Progenitor cell of endocrine pancreas (in vitro differentiated cells): ENCODE results near the gene IGSF9B. TPM values are rescaled to one million over a fixed set of nuclear protein-coding genes. Genes with fewer than 3 reads are reported as not detected.

Experiments
- DNase-seq: peaks from one replicate; pipeline ENCODE4 v3.0.0; 2021; ENCODE audit warnings: low spot score; ENCODE audit not compliant: unreplicated experiment
- H3K27ac Mint-ChIP-seq: 2 replicates; pipeline ENCODE4 v1.8.0; 2021; ENCODE audit warnings: mild to moderate bottlenecking, moderate library complexity, mixed read lengths
- H3K27me3 Mint-ChIP-seq: 2 replicates; pipeline ENCODE4 v1.8.0; 2021; ENCODE audit warnings: mixed read lengths
- H3K36me3 Mint-ChIP-seq: 2 replicates; pipeline ENCODE4 v1.8.0; 2022; ENCODE audit warnings: mixed read lengths; ENCODE audit not compliant: insufficient read depth
- H3K4me1 Mint-ChIP-seq: 2 replicates; pipeline ENCODE4 v1.8.0; 2021; ENCODE audit warnings: low read depth, mixed read lengths
- H3K4me3 Mint-ChIP-seq: 2 replicates; pipeline ENCODE4 v1.8.0; 2021; ENCODE audit warnings: low read depth, mild to moderate bottlenecking, moderate library complexity, mixed read lengths
- H3K9me3 Mint-ChIP-seq: 2 replicates; pipeline ENCODE4 v1.8.0; 2021; ENCODE audit warnings: low read depth, mixed read lengths
- total RNA-seq: library from RNA; stranded (reverse); gene quantifications from 2 replicates; pipeline ENCODE4 v1.2.1, GENCODE V29; 2021
- TF ChIP-seq, protein P1 (sequence below): fragments of 200-600 bp; sonication (generic); IDR thresholded peaks from one replicate; pipeline ENCODE4 v1.5.0; 2021; ENCODE audit warnings: antibody characterized with exemption, mild to moderate bottlenecking; ENCODE audit not compliant: unreplicated experiment

IGSF9B gene
- total RNA-seq, 1 donor from 2014 or later: 7.8 TPM

DNA sequence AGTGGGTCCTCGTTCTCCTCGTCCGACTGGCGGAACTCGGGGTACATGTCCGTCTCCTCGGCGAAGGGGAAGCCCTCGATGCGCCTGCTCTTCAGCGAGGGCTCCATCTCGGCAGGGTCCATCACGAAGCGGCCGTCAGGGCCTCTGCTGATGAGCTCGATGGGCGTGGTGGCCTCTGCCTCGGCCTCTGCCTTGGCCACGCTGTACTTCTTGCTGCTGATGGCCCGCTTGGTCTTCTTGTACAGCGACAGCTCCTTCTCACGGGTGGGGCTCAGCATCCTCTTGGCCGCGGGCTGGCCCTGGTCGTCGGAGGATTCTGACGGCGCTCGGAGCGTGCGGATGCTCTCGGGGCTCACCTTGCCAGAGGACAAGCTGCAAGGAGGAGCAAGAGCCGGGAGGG, 35.7 kb downstream of the IGSF9B start:
- Mint-ChIP-seq H3K36me3 (peaks cover 2% of the 10 kb centered on the region), H3K4me1 (peaks cover under 1% of the 10 kb centered on the region), H3K27me3 (peaks cover 6% of the 10 kb centered on the region), H3K9me3 (no peaks in the 10 kb centered on the region), H3K4me3 (no peak overlapping the region), H3K27ac (no peak overlapping the region)
- no peak for DNase-seq
- TF ChIP-seq, protein P1, sequence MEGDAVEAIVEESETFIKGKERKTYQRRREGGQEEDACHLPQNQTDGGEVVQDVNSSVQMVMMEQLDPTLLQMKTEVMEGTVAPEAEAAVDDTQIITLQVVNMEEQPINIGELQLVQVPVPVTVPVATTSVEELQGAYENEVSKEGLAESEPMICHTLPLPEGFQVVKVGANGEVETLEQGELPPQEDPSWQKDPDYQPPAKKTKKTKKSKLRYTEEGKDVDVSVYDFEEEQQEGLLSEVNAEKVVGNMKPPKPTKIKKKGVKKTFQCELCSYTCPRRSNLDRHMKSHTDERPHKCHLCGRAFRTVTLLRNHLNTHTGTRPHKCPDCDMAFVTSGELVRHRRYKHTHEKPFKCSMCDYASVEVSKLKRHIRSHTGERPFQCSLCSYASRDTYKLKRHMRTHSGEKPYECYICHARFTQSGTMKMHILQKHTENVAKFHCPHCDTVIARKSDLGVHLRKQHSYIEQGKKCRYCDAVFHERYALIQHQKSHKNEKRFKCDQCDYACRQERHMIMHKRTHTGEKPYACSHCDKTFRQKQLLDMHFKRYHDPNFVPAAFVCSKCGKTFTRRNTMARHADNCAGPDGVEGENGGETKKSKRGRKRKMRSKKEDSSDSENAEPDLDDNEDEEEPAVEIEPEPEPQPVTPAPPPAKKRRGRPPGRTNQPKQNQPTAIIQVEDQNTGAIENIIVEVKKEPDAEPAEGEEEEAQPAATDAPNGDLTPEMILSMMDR: no peak

DNA sequence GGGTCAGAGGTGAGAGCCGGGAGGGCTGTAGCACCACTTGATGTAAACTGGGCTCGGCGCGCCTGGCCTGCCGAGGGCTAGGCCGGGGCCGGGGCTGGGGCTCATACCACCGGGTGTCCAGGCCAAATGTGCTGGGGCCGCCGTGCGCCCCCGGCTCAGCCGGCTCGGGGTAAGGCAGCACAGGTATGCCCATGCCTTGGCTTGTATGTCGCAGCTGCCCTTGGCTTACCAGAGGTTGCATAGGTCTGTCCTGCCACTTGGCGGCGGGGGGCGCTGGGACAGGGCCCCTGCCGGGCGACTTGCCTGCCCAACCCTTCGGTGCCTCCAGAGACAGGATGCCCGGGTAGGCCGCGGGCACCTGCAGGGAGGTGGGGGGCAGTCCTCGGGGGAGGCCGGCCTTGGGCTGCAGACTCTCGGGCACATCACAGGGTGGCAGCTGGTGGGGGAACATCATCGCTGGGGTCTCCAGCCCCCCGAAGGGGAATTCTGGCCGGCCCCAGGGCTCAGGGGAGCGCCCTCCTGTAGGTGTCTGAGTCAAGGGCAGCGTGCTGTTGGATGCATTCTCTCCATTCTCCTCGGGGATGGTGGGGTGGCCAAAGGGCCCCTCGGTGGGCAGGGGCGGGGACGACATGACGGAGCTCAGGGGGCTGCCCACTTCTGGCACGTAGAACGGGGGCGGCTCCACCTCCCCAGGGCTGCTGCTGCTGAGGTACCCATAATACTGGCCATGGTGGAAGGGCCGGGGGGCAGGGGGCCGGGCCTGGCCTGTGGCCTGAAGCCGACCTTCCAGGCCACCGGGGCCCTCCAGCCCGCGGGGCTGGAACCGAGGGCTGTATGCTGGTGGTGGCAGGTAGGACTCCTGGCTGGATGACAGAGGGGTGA, 36.4 kb downstream of the IGSF9B start:
- Mint-ChIP-seq H3K27me3 (peaks cover 7% of the 10 kb centered on the region), H3K4me3 (no peak overlapping the region), H3K27ac (no peak overlapping the region), H3K4me1 (peaks cover 6% of the 10 kb centered on the region), H3K9me3 (no peaks in the 10 kb centered on the region), H3K36me3 (peaks cover 2% of the 10 kb centered on the region)
- TF ChIP-seq, protein P1: no peak
- DNase-seq: no peak

DNA sequence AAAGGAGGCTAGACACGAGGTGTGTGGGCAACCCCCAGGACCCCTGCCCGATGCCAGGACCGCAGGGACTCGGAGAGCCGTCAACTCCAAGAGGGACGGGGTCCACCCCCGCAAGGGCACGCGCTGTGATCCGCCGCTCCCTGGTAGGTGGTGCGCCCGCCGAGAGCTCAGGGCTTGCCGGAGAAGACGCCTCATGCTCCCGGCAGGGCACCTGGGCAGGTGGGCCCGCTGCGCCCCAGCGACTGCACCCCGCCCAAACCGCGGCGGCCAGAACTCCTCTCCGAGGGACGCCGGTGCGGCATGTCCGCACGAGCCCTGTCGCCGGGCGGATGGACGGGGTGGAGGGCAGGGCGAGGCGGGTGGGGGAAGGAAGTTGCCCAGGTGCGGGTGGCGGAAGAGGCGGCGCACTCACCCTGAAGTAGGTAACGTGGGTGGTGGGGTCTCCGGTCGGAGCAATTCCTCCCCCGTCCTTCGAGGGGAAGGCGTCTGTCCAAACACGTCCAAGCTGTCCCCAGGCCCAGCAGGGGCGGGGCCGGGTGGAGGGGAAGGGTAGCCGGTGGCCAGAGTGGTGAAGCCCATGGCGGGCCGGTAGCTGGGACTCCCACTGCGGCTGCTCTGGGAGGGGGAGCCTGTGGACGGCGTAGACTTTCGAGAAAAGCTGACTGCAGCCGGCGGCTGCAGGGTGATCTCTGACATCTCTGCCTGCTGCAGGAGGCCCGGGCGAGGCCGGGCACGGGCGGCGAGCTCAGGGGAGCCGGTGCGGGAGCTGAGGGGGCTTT, 37.2 kb downstream of the IGSF9B start:
- Mint-ChIP-seq H3K9me3 (no peaks in the 10 kb centered on the region), H3K27ac (no peak overlapping the region), H3K36me3 (peaks cover 2% of the 10 kb centered on the region), H3K27me3 (peaks cover 7% of the 10 kb centered on the region), H3K4me1 (peaks cover 6% of the 10 kb centered on the region), H3K4me3 (no peak overlapping the region)
- TF ChIP-seq, protein P1: no peak
- no peak for DNase-seq

DNA sequence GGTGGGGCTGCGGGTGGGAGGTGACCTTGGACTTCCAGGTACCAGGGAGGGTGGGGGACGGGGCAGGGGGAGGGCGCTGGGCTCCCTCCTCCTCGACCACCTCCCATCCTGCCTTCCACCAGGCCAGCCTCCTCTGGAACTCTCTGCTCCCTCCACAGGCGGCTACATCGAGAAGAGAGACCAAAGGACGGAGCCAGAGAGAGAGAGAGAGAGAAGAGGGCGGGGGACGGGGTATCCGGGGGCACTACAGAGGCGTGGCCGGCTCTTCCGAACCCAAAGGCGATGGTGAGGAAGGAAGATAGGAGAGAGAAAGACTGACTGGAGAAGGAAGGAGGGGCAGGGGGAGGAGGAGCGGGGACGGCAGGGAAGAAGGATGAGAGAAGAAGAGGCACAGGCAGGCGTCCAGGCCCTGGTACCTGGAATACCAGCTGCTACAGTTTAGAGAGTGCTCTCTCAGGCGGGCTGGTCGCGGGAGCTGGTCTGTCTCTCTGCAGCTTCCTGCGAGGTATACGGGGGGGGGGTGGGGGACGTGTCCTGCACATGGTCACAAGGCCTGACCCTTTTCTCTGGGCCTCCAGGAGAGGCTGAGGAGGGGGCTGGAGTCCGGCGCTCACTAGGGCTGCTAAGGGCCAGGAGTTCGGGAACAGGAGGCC, 38.0 kb downstream of the IGSF9B start:
- peaks cover 6% of the 10 kb centered on the region for H3K4me1 Mint-ChIP-seq
- H3K4me3 Mint-ChIP-seq: no peak overlapping the region
- DNase-seq: no peak
- TF ChIP-seq, protein P1: no peak
- no peaks in the 10 kb centered on the region for H3K9me3 Mint-ChIP-seq
- H3K27me3 Mint-ChIP-seq: peaks cover 7% of the 10 kb centered on the region
- H3K36me3 Mint-ChIP-seq: peaks cover 2% of the 10 kb centered on the region
- no peak overlapping the region for H3K27ac Mint-ChIP-seq

DNA sequence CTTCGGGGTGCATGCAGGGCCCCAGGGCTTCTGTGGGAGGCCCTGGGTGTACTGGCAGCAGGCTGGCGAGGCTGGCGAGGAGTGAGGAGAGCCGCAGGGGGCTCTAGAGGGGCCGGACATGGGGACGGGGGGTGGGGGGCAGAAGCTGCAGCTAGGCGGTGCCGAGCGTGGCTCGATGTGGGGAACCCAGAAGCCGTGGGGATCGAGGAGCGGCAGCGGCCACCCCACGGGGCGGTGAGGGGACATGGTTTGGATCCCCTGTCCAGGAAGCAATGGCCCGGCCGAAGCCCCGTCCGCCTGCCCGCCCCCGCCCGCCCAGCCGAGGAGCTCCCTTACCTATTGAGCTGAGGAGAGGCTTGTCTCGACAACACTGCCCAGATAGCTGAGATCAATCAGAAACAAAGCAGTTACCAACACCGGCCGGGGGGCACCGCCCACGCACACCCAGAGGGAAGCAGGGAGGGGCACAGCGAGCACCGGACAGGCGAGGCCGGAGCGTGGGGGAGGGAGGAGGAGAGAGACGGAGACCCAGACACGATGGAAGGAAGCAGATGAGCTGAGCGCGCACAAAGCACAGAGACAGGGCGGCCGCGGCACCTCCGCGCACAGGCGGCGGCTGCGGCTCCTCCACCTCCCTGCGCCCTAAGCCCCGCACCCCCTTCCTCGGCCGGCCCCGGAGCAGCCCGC, 38.7 kb downstream of the IGSF9B start:
- peak overlapping the region; percentile 33 for H3K4me3 Mint-ChIP-seq
- no peak overlapping the region for H3K27ac Mint-ChIP-seq
- no peaks in the 10 kb centered on the region for H3K9me3 Mint-ChIP-seq
- DNase-seq: no peak
- H3K4me1 Mint-ChIP-seq: peaks cover 6% of the 10 kb centered on the region
- peaks cover 7% of the 10 kb centered on the region for H3K27me3 Mint-ChIP-seq
- H3K36me3 Mint-ChIP-seq: peaks cover 2% of the 10 kb centered on the region
- TF ChIP-seq, protein P1: no peak
